ENCODE data around the gene LEMD2.
A peak's percentile ranks its signal among the peaks of the same experiment; 100 is the strongest.

LEMD2 gene

DNA sequence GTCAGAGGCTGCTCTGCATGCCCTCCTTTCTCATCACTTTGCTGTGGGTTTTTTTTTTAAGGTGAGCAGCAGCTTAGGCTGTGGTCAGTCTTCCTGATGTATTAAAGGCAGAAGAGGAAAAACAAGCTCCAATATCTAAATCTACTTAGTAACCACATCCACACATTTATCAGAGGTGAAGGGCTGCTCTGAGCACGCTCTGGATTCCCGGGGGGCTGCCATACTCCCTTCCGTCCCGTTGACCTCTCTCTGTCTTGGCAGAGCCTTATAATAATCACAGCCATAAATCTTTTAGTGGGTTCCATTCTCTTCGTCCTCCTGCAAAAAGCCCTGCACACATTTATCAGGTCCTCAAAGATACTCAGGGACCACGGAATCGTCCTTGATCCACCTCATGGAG is 2.7 kb upstream of the LEMD2 start:
- no peak for DNase-seq

DNA sequence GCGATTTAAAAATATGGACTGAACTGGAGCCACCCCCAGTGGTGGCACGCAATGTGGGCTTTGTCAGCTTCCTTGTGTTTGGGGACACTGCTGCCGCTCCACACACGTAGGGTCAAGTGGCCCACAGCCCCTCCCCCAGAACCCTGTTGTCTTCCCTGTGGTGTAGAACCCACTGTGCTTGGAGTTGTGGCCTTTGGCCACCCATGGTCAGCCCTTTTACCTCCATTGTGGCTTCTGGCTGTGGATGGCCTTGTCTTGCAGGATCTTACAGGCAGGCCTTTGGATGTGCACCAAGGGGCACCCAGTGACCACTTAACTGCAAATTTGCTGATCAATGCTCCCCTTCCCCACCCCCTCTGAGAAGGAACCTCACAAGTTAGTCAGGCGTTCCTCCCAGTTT is 2.0 kb upstream of the LEMD2 start:
- no peak for DNase-seq

DNA sequence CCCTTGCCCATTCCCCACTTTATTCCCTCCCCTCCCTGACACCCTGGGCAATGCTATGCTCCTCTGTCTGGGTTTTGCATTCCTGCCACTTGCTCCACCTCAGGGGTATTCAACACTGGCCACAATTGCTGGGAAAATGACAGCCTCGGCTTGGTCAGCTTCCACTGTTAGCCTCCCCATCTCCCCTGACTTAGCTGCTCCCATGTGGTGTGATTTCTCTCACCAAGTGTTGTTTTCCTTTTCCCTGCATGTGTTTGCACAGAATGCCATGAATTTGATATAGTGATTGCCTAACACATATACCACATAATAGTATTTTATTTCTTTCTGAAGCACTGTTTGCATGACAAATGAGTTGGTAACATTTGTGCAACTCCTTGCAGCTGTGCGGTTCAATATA is 1.4 kb upstream of the LEMD2 start:
- DNase-seq = no peak

DNA sequence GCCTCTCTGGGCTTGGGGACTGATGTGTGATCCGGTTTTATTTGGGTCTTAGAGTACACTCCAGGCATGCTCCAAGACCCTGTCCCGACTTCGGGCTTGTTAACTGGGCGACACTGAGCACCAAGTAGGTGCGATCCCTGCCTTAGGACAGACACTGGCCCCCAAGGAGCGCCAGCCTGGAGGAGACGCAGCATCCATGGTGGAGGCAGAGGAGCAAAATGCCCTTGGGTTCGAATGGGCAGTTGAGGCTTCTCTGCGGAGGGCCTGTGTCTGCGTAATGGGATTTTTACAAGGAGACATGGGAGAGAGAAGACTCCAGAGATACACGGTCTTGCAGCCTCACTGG is 593 bp upstream of the LEMD2 start:
- DNase-seq = no peak

DNA sequence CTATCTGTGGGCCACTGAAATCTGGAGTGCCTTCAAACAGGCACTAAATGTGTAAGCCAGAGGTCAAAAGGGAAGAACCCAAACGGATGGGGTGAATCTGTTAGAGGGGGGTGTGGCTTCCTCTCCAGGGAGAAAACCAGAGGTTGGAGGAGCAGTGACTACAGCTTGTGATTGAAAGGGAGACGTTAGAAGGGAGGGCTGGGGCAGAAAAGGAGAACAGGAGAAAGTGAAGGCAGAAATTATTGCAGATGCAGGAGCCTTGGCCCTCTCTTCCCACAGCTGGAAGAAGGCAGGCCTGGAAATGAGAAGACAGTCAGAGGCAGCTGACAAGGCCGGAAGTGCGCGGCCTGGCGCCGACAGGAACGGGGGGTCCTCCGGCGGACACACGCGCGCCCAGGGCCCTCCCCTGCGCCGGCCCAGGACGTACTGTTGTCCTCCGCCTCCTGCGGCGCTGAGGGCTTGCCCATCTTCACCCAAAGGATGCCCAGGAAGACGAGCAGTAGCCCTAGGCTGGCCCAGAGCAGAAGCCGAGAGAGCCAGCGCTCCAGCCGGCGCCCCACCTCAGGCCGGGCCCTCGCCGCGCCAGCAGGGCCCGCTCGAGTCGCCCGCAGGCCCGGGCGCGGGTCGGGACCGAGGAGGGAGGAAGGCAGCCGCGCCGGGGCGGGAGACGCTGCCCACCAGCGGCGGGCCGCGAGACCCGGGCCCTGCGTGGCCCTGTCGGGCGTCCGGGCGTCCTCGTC is 806 bp downstream of the LEMD2 start:
- peak; percentile 51 to 57 for DNase-seq

DNA sequence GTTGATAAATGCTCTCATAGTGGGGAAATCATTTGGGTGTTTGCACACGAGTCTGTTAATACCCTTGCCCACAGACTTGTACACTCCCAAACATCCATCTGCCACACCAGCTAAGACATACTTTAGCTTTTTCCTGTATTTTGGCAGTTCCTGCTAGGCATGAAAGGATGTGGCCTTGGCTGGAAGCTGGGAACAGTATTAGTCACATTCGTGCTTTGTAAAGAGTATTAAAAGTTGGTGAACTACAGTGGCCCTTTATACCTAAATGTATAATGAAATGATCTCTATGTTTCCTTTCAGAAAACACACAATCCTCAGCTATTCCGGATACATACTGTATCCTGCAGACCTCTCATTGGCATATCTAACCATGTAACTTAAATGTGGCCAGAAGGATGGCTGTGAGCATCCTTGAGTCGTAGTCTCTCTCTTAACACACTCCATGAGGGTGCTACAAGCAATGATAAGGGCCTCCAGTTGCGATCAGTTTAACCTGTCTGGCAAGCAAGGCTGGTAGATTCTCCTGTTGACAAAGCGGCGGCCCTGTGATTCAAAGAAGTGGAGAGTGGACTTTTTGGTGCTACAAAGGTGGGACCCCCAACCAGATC is 1.5 kb downstream of the LEMD2 start:
- no peak for DNase-seq

DNA sequence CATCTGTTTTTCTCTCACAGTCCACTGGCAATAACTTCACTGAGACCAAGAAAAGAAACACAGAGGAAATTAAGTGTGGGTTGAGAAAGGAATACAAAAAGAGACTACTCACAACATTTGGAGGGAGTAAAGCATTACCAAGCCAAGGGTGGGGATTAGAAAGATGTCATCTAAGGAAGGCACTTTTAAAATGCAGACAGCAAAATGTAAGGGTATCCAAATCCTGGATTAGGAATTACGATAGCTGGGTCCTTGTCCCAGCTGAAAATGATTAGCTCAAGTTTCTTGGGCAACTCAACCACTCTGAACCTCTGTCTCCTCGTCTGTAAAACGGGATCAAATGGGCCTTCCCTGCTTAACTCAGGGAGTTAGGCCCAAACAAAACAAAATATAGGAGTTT is 2.2 kb downstream of the LEMD2 start:
- no peak for DNase-seq

DNA sequence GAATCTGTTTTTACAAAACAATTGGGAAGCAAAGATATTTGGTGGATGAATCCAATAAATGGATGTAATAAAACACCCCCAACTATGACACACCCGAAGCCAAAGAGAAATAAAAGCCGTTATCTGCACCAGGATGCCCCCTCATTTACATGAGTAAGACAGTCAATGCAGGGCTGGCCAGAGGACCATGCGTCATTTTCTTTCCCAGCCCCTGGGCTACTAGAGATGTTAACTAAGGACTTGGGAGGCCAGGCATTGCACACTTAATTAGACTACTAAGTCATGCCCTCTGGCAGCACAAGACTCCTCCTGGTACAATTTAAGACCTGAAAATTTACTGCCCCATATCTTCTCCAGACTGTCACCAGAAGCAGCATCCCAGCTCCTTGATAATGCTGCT is 3.2 kb downstream of the LEMD2 start:
- no peak for DNase-seq

DNA sequence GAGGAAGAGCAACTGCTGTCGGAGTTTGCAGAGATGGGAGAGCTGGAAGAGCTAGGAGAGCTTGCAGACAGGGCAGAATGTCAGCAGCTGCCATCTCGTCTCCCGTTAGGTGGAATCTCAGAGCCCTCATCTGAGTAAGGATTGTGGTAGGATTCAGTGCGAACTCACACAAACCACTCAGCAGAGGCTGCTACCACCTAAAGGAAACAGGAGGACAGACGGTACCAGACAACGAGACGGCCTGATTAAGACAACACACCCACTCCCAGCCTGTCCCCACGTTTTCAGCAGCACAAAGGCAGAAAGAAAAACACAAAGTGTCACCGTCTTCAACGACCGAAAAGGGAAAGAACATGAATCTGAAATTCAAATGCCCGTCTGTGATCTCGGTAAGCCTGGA is 4.1 kb downstream of the LEMD2 start:
- no peak for DNase-seq

DNA sequence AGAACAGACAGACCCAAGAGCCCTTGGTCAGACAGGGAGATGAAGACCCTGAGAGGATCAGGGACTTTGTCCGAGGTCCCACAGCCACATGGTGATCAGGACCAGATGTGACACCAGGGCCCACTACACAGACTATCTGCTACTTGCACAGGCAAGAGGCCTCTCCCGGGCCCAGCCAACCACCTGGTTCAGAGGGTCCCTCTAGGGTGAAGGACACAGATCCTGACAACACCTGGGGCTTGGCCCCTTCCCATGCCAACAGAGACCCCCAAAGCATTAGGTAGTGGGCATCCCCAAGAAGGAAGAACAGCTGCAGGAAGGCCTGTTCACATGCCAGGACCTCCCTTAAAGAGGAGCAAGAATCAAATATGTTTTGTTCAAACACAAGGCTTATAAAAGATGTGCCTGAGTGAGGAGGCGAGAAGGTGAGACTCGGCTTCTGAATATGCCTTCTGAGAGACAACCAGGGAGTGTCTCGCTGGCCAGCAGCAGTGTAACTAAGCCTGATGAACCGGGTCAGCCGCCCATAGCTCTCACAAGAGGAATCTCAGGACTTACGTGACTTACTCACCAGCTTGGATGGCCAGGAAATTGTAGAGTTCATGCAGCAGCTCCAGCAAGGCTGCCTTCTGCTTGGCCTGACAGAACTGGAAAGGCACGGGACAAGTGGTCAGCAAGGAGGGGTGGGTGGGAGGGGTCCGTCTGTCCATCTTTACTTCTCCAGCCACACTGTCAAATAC is 5.0 kb downstream of the LEMD2 start:
- no peak for DNase-seq

DNA sequence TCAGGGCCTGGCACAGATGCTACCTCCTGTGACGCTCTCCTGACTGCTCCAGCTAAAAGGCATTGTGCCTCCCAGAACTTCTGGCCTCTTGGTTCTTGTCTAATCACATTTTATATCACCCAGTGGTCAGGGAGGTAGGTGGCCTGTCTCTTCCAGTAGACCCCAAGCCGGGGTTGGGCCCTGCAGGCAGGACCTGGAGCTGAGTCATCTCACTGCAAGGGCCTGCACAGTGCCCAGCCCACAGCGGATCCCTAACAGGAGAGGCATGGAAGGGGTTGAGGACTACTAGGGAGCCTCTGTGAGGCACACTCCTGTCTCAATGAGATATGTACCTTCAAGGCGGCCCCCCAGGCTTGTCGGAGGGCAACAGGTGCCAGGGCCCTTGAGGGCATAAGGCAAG is 6.4 kb downstream of the LEMD2 start:
- no peak for DNase-seq

DNA sequence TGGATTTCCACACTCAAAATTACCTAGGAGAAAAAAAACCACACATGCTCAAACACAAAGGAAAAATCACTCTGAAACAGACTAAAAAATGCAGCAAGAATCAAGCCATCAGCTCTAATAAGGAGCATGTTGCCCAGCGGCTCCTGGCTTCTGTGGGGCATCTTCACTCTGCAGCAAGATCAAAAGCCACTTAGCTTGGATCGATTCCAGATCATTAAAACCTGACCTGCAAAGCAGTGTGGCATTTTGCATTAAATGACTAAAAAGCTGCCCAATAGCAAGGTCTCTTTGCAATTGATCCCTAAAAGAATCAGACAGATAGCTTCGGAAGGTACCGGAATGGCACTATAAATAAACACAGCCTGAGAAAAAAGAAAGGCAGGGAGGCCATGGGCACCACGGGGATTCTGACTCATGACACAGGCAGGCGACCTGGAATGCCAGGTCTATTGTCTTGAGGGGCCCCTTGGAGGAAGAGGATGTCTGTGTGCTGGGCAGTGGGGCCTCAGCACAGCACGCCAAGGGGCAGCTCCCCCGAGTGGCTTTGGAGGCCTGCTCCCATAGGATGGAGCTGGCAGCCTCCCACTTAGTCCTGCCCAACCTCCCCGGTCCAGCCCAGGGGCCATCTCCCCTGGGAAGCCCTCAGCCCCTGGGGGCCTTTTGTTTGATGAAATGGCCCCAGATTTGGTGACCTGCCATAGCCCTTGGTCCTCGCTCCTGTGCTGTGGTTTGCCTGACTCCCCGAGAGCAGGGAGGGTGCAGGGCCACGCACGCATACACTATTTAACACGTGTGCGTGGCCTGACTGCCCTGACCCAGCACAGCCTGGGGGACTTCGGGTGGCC is 7.6 kb downstream of the LEMD2 start:
- no peak for DNase-seq

DNA sequence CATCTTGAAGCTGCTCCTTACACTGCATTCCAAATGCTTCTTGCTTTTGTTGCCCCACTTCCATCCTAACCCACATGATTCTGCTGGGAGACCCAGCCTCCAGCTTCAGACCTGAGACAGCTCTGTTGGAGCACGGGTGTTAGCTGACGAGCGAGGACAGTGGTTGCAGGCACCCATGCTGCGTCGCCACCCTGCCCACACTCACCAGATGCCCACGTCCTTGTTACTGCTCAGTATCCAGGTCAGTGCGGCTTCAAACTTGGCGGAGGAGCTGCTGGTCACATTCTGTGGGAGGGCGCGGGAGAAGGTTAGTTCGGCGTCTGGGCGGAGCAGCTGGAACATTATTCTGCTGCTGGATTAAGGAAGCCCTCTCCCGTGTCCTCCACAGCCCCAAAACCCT is 9.0 kb downstream of the LEMD2 start:
- no peak for DNase-seq

DNA sequence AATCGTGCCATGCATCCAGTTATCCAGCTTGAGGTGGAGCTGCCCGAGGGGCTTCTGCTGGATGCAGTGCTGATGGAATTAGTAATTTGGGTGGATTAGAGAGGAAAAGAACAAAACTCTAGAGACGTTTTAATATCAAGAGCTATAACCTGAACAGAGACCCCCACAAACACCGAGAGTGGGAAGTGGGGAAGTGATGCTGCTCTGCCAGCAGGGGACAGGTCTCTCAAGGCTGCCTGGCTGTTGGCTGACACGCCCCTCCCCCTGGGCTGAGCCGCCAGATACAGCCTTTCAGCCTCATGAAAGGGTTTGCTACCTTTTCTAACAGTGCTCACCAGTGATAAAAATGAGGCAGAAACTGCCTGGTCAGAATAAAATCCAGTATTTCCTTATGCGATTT is 9.6 kb downstream of the LEMD2 start:
- DNase-seq = no peak

DNA sequence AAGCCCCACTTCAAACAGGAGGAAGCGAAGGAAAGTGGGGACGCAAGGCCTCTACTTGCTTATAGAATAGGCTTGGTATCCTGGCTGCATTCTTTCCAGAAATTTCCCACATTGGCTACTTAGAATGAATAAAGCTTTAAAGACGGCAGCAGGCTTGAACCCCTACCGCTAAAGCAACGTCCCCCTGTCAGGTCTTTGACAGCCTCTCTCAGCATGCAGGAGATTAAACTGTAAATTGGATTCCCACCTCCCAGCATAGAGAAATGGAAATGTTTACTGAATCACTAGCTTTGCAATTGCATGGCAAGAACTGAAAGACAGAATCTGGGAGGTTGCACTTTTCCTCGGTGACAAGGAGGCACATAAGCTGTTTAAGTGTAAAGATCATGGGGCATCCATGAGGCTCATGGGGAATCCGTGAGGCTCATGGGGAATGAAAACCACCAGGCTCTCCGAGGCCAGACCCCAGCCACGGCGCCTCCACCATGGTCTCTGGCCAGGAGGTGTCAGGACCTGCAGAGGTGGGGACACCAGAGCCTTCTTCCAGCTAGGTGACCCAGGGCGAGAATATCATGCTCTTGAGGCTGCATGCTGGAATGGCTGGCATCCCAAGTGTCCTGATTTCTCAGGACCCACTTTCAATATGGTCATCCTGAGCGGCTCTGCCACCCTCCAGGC is 10.3 kb downstream of the LEMD2 start:
- no peak for DNase-seq

DNA sequence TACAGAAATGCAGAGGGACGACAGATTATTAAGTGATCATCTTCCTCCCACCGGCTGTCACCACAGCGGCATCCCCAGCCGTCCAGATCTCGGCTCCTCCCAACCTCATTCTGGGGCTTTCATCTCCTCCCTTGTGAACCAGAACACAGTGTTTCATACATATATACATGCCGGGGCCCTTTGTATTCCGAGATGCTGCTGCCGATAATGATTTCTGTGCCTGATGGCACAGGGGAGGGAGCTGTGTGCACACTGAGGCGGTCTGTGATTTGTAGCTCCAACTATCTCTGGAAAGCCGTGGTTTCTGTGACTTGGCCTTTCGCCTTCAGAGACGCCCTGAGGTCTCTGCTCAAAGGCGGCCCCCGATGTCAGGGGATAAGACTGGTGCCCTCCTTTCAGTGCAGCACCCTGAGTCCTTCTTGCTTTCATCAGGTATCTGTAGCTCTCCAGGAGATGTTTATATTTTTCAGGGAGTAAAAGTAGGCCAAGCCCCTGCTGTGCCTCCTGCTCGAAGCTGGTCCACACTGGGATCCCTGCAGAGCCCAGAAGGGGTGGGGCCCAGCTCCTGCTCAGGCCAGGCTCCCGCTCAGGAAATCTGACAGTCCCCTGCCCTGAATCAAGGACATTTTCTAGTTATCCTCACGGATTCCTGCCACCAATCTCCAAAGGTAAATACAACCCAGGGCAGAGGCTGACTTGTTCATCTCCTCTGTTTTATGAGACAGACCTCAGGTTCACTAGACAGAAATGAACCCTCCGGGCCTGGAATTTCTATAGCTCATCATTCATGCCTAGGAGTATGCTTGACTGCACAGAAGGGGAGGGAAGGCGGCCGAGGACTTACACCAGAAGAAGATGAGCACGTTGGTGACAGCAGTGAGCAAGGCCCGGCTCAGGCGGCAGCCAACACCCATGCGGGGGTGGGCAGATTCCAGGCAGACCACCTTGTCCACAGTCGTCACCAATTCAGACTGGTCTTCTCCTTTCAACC is 11.2 kb downstream of the LEMD2 start:
- no peak for DNase-seq

DNA sequence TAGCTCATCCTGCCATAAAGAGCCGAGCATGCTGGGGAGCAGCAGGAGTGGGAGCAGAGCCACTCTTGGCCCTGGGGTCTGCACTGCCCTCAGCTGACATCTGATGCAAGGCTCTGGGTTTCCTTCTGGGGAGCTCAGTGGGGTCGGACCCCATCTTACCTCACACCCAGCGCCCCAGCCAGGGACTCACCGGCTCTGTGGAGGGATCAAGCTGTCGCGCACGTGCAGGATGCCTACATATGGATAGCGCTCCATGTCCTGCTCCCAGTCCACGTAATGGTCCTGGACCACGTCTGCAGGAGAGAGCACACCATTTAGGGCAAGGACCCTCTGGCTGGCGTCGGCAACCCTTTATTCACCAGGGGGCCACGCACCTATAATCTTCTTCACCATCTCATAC is 12.2 kb downstream of the LEMD2 start:
- DNase-seq = no peak

DNA sequence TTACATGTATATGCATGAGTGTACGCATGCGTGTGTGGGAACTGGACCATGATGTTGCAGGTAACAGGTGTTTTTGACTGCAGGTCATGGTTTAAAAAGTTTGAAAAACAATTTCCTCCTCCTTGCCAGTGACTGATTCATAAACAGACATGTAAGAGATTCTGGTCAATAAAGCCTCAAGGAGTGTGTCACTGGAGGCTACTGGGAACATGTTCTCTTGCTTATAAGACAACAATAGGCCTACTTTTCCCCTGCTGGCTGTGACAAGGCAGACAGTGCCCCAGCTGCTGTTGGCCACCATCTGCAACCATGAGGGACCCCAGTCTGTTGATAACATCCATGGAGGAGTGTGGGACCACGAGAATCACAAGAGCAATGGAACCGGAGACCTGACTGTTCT is 12.7 kb downstream of the LEMD2 start:
- no peak for DNase-seq

DNA sequence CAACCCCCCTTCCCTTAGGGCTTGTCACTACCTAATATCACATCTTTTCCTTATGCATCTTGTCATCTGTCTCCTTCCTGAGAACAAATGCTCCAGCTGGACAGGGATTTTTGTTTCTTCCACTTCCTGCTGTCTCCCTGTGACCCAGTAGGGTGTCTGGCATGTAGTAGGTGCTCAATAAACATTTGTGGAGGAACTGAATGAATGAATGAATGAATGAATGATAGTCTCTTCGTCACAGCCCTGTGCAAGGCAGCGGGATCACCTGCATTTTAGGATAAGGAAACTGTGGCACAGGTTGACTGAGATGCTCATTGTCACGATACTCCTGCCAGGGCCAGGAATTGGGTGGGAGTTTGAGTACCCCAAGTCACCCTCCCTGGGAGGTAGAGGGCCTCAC is 14.2 kb downstream of the LEMD2 start:
- no peak for DNase-seq

DNA sequence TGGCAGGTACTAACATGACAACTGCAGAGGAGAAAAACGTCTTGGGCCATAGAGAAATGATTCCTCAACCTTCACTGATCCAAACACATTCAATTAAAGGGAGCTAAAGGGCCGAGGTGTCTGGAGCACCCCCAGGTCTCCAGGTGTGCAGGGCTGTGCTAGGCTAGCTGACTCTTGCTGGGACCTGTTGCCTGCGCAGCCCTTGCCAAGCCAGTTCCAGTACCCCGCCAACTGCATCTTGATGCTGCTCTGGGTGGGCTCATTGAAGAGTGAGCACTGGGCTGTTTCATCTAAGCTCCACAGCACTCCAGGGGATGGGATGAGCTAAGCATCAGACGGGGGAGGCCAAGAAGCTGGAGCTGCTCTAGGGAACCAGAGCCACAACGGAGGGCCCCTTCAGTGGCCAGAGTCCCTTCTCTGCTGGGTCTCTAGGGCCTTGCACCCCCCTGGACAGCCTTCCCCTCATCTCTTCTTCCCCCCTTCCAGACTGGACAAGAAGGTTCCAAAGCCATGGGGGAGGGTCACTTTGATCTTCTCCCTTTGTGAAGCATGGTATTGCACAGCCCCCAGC is 15.9 kb downstream of the LEMD2 start:
- no peak for DNase-seq

DNA sequence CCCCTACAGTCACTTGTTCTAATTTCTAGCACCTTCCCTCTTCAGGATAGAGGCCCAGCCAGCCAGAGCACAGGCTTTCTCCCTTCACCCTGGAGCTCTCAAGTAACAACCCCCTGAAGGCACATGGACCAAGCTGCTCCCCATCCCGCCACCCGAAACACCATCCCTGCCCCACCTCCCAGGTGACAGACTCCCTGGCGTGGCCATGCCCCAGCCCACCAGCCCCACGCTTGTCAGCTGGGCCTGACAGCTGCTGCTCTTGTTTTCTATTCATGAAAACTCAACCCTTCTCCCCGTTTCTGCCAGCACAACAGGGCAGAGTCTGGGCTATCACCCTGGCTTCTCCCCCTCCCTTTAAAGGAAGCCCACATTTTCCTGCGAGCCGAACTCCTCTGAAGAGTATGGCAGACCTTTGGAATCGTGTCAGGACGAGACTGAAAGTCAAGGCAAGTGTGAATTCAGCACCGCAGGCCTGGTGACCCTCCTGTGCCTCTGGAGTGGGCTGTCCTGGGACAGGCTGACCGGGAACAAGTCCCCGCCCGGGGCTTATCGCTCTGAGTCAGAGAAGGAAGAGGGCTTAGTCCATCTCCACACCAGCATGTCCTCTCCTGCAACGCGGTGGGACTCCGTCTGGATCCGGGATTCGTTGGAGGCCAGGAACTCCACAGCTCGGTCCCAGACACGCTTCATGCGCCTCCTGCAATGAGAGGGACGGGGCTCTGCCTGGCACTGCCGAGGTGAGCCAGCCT is 16.7 kb downstream of the LEMD2 start:
- no peak for DNase-seq

Measured in NCI-H2081 (cell line).